ENCODE data around the gene CYP24A1.
A peak's percentile ranks its signal among the peaks of the same experiment; 100 is the strongest.

DNA sequence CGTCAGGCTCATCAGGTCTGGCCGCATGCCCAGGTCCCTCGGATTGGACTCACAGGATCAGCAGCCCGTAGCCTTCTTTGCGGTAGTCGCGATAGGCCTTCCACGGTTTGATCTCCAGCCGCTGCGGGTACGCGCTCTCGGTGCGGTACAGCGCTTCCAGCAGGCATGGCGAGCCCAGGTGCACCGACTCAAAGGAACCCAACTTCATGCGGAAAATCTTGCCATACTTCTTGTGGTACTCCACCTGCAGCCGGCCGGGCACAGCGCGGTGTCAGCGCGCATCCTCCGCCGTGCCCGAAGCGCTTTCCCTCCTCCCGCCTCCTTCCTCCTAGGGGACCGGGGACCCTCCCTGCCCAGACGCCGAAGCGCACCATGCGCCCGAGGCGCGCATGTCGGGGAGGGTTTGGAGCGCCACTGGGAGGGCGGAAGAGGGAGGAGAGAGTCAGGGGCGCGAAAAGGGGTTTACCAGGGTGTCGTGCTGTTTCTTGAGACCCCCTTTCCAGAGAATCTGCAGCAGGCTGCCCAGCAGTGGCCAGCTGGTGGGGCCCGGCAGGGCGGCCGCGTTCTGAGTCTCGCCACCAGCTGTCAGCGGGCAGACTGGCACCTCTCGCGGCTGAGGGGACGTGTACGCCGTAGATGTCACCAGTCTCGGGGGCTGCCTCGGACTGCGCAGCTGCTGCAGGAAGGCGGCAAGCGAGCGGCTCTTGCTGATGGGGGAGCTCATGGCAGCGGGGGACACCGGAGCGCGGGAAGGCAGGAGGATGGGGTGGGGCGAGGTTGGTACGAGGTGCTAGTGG, 732 bp downstream of the CYP24A1 start:
- no peak for TF ChIP-seq MAFK (IDR thresholded peaks at IDR 0.05; ENCODE audit: low read depth, low read length)
- TF ChIP-seq, protein P1, sequence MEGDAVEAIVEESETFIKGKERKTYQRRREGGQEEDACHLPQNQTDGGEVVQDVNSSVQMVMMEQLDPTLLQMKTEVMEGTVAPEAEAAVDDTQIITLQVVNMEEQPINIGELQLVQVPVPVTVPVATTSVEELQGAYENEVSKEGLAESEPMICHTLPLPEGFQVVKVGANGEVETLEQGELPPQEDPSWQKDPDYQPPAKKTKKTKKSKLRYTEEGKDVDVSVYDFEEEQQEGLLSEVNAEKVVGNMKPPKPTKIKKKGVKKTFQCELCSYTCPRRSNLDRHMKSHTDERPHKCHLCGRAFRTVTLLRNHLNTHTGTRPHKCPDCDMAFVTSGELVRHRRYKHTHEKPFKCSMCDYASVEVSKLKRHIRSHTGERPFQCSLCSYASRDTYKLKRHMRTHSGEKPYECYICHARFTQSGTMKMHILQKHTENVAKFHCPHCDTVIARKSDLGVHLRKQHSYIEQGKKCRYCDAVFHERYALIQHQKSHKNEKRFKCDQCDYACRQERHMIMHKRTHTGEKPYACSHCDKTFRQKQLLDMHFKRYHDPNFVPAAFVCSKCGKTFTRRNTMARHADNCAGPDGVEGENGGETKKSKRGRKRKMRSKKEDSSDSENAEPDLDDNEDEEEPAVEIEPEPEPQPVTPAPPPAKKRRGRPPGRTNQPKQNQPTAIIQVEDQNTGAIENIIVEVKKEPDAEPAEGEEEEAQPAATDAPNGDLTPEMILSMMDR (IDR thresholded peaks at IDR 0.05; ENCODE audit: control extremely low read depth in 1 of 3, insufficient read depth in 1 of 3, low read depth in 1 of 3, low read length in 3 of 3), result no peak
- TF ChIP-seq POLR2A (IDR thresholded peaks at IDR 0.05; ENCODE audit: control extremely low read depth in 1 of 2, low read depth in 2 of 2, low read length in 2 of 2), result no peak
- TF ChIP-seq, protein P2, sequence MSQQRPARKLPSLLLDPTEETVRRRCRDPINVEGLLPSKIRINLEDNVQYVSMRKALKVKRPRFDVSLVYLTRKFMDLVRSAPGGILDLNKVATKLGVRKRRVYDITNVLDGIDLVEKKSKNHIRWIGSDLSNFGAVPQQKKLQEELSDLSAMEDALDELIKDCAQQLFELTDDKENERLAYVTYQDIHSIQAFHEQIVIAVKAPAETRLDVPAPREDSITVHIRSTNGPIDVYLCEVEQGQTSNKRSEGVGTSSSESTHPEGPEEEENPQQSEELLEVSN (IDR thresholded peaks at IDR 0.05), result peak; percentile 95
- no peak for TF ChIP-seq KDM5A (IDR thresholded peaks at IDR 0.05; ENCODE audit: low read length)
- TF ChIP-seq KDM4A (IDR thresholded peaks at IDR 0.05; ENCODE audit: low read depth, low read length, severe bottlenecking), result peak; percentile 95
- no peak for TF ChIP-seq TBP (IDR thresholded peaks at IDR 0.05; ENCODE audit: low read depth, low read length)
- TF ChIP-seq CEBPB (IDR thresholded peaks at IDR 0.05; ENCODE audit: low read depth, low read length), result no peak
- no peak for TF ChIP-seq RXRA (IDR thresholded peaks at IDR 0.05; ENCODE audit: insufficient read depth, low read depth, low read length)
- TF ChIP-seq CBX5 (IDR thresholded peaks at IDR 0.05; ENCODE audit: low read depth, low read length), result no peak
- peak; percentile 90 for TF ChIP-seq EZH2 (IDR thresholded peaks at IDR 0.05; ENCODE audit: low read depth, low read length, severe bottlenecking)
- TF ChIP-seq TAF1 (IDR thresholded peaks at IDR 0.05; ENCODE audit: low read depth, low read length), result no peak
